ENCODE data around the gene LRP4.
A peak's percentile ranks its signal among the peaks of the same experiment; 100 is the strongest.

The LRP4 gene

DNA sequence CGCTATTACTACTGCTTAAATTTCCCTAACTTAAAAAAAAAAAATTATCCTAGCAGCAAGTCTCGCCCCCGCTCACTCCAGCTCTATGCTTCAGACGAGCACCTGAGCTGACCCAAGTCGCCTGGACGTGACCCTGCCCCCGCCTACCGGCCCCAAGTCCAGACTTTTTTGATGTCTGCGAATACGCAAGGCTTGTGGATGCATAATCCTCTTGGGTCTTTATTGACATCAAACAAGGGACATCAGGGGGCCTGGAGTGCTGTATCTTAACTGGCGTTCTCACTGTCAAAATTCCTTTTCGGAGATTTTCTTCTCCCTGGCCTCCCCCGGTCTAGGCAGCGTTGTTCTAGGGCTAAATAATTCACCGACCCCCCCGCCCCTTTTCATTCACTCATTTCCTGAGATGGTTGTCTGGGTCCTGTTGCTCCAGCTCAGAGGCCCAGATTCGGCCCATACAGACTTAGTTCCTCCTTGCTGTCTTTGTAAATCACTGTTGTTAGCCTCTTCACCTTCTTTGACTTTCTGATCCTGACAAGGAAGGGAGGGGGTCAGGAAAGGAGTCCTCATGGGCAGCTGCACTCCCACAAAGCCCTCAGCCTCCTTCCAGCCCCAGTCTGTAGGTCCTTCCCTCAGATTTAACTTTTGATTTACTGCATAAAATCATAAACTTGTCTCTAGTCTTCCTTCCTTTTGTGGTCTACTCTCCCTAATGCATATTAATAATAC, 601 bp upstream of the LRP4 start:
- no peak for DNase-seq (ENCODE audit: low spot score)

DNA sequence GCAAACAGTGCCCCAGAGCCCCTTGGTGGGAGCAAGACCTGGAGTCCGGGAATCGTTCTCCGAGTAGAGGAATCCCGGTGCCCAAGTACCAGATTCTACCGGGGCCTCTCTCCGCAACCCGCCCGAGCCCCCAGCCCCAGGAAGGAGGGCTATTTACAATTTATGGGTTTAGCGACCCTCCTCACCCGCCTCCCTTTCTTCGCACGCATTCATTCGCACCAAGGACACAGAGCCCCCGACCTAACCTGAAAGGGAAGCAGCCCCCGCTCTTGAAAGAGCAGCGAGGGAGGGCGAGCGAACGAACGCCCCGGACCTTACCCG, 628 bp downstream of the LRP4 start:
- no peak for DNase-seq (ENCODE audit: low spot score)

DNA sequence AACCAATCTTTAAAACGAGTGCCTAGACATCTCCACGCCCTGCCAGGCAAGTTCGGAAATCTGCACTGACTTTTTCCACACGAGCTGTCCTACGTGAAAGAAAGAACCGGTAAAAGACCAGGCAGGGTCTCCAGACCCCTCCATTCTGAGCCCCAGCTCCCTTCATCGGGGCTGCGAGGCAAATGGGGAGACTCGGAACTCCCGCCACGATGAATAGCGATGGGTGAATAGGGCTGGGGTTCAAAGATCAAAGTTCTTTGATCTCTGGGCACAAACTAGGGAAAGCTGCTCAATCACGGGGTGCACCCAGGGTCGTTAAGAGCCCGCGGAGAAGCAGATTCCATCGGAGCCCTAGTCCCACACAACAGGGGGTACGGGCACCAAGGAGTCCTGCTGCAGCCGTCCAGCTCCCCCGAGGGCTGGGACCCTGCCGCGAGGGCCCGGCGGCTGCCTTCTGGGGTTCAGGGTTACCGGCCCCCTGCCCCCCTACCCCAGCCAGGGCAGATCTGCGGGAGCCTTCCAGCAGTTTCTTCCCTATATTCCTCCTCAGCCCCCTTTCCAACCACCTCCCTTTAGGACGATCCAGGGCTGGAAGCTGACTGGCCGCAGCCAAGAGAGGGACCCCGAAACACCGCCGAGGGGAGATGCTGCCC, 1.1 kb downstream of the LRP4 start:
- DNase-seq (ENCODE audit: low spot score), result no peak

DNA sequence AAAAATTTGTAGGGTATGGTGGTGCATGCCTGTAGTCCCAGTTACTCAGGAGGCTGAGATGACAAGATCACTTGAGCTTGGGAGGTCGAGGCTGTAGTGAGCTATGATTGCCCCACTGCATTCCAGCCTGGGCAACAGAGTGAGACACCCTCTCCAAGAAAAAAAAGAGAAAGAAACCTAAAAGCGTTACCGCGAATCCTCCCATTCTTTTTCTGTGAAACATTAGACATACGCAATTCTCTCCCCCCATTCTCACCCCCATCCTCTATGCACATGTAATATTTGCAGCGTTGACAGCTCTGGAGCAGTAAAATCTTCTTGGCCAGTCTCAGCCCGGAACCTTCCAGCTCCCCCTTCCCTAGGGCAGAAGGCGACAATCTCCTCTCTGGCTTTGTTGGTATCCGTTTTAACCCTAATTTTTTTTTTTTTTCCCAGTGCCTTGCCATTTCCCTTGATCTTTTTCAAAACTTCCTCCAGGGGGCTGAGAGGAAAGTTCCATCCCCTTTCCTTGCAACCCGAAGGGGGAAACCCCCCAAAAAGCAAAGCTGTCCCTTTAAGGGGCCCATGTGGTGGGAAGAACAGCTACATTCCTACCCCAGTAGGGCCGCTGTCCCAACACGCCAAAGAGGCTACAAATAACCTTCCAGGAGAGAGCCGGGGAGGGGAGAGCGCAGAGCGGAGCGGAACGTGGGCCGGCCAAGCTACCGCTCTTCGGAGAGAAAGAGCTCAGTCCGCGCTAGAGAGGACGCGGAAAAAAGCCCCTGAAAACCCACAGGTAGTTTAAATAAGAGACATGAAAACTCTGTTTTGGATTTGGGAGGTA, 1.9 kb downstream of the LRP4 start:
- DNase-seq (ENCODE audit: low spot score), result peak; percentile 92

DNA sequence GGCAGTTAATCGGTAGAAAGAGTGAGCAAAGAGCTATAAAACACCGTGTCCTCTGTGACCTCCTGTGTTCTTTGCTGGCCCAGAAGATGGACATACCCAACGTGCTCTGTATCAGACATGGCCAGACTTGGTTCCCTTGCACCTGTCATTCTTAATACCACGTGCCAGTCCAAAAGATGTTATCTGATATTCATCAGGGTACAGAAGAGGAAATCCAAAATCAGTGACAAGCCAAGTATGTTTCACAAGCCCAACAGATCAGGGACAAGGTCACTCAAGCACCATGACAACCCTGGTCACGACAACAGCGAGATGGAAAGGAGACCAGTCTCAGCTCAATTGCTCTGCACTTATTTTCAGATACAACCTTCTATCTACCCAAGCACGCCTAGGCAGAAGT, 3.4 kb downstream of the LRP4 start:
- no peak for DNase-seq (ENCODE audit: low spot score)

DNA sequence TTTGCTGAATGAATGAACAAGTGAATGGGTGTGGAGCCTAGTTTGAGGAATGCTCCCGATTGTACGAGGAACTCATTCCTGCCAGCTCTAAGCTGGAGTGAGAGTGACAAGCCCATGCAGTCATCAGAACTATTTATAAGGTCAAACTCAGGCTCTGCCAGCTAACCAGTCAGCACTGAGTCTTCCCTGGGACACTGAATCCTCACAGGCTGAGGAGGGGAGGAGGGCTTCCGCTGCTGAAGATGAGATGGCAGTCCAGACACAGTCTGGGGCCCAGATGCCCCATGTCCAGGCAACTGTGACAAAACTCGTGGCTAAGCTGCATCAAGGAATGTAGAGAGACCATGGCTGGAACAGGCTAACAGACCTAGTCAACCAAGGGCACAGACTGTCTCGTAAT, 4.0 kb downstream of the LRP4 start:
- DNase-seq (ENCODE audit: low spot score), result no peak

DNA sequence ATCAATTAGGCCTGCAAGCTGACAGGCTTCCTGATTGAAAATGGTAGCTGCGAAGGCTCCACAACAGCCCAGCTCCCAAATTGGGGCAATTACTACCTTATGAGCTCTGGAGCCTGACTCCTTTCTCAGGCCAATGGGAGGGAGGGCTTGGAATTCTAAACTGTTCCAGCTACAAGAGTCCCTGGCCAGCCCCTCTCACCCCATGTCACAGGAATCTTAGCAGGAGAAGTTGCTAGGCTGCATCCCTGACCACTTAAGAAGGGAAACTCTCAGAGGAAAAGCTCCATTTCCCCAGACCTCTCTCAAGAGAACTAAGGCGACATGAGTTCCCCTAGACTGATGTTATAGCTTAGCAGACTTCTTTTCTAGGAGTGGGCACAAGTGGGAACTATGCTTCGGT, 4.9 kb downstream of the LRP4 start:
- no peak for DNase-seq (ENCODE audit: low spot score)

DNA sequence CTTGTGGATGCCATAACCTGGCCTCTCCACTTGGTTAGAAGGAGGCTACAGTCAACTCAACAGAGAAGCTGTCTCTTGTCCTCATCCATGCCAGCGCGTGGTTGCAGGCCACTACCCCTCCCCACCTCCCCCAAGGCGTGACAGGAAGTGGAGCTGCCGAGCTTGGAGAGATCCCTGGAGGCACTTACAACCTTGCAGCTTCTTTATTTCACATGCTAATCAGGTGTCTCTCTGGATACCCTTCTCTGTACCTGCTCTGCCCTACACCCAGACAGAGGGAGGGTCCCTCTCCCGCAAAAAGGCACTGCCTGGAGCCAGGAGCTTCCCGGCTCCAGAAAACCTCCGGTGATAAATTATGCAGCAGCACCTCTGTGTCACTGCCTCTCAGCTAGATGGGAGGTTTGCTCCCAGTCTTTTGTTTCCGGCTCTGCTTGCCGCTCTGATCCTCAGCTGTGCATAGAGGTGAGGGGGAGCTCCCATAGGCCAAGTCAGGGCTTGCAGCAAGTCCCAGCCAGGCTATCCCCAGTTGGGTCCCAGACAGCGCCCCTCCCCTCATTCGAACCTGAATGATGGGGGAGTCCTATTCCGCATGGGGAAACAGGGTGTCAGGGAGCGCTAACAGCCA, 5.7 kb downstream of the LRP4 start:
- DNase-seq (ENCODE audit: low spot score), result no peak

DNA sequence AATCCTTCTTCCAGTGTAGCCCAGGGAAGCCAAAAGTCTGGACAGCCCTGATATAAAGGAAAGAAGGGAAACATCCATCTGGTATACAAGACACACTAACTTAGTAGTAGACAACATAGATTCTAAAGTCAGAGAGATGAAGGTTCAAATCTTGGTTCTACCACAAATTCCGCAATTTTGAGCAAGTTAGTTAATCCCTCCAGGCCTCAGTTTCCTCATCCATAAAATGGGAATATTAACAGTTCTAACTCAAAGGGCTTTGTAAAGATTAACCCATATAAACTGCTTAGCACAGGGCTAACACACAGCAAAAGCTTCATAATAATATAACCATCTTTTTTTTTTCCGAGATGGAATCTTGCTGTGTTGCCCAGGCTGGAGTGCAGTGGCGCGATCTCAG, 10.7 kb downstream of the LRP4 start:
- no peak for DNase-seq (ENCODE audit: low spot score)

DNA sequence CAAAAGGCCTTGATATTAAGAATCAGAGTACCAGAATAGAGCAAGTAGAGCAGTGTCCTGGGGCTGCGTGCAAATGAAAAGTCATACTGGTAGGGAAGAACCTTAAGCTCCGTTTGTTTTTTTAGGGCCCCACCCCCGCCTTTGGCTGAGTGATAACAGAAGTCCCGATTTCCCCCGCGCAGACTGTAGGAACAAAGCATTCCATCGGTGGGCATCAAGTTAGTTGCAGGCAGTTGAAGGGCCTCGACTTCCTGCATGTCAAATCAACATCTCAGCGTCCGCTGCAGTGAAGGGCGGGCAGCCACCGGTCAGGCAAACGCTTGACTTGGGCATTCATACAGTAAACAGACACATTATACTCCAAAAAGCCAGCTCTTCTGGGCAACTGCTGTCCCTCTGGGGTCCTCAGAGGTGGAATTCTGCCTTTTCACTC, 11.7 kb downstream of the LRP4 start:
- no peak for DNase-seq (ENCODE audit: low spot score)

DNA sequence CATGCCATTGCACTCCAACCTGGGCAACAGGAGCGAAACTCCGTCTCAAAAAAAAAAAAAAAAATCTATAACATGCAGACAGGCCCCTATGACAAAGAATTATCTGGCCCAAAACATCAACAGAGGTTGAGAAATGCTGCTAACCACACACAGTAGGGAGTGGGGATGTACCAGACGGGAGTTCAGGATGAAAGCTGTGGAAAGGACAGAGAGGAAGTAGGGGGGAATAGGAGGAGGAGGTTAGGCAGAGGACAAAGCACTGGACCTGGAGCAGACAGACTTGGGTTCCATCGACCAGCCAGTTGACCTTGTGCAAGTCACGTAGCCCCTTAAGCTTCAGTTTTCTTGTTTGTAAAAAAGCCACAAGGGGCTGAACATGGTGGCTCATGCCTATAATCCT, 12.5 kb downstream of the LRP4 start:
- DNase-seq (ENCODE audit: low spot score), result no peak

DNA sequence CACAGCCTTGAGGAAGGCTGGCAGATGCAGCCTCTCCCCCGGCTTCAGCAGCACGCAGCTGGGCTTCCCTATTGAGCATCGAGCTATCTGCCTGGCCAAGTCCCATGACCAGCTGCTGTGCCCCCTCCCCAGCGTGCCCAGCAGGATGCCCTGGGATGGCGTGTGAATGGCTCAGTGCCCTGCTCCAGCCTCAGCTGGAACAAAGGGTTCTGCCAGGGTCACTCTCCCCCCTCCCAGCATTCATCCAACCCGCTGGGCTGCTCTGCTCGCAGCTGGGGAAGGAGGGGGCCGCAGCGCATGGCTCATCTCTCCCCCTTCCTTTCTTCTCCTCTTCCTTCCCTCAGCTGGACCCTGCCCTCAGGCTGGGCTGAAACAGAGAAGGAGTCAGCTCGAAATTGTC, 14.5 kb downstream of the LRP4 start:
- DNase-seq (ENCODE audit: low spot score), result no peak

DNA sequence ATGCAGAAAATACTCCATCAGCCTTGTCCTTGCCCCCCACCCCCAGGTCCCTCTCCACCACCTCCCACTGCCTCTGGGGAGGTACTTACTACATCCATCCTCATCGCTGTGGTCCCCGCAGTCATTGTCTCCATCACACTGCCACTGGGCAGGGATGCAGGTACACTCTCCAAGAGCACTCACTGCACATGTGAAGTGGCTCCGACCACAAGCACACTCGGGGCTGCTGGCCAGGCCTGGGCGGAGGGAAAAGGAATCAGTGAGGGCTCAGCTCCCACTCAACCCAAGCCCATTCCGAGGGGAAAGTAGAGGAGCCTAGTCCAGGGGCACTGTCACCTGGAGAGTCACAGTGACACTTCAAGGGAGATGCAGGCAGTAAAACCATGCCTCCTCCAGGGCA, 15.7 kb downstream of the LRP4 start:
- DNase-seq (ENCODE audit: low spot score), result no peak

DNA sequence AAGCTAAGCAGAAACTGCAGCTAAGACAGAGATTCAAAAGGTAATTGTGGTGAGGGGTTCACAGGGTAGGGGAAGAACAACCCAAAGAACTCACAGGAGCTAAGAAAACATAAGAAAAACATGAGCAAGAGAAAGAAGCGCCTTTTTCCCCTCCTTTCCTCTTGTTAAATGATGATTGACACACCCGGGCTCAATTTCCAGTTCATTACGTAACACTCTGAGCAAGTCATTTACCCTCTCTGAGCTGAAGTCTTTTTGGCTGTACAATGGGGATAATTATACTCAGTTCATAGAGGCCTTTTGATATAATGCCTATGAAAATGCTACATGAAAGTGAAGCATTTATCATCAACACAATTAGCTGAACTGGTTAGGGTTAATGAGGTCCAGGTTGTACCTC, 17.2 kb downstream of the LRP4 start:
- no peak for DNase-seq (ENCODE audit: low spot score)

DNA sequence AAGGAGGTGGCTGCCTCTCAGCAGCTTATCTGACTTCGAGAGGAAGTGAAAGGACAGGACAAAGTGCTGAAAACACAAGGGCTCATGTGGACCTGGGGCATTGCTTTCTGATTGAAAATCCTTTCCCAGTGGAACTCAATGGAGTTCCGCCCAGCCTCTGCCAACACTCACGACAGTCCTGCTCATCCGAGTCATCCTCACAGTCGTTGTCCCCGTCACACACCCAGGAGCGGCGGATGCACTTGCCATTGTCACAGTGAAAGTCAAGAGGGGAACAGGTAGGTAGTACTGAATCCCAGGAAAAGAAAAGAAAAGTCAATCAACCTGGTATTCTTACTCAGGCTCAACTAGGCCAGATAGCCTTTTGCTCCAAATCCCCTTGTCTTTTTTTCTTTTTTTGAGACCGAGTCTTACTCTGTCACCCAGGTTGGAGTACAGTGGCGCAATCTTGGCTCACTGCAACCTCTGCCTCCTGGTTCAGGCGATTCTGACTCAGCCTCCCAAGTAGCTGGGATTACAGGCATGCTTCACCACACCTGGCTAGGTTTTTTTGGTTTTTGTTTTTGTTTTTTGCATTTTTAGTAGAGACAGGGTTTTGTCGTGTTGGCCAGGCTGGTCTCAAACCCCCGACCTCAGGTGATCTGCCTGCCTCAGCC, 18.1 kb downstream of the LRP4 start:
- DNase-seq (ENCODE audit: low spot score), result no peak

DNA sequence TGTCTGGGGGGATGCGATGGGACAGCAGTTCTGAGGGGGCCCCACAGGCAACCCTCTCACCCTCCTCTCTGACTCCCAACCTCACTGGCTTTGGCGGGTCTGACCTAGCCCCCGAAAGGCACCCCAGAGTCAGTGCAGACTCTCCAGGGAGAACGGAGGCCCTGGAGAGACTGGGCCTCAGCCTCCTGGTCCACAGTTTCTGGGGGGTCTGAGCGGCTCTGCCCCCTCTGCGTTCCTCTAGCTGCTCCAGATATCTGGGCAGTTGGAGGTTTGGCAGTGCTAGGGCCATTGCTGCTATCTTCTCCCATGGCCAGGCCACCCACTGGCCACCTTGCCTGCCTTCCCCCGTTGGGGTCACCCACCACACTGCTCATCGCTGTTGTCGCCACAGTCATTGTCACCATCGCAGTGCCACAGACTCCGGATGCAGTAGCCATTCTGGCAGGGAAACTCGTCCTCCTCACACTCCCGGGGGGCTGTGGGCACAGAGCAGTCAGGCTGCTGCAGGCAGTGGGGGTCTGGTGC, 18.8 kb downstream of the LRP4 start:
- DNase-seq (ENCODE audit: low spot score), result no peak

DNA sequence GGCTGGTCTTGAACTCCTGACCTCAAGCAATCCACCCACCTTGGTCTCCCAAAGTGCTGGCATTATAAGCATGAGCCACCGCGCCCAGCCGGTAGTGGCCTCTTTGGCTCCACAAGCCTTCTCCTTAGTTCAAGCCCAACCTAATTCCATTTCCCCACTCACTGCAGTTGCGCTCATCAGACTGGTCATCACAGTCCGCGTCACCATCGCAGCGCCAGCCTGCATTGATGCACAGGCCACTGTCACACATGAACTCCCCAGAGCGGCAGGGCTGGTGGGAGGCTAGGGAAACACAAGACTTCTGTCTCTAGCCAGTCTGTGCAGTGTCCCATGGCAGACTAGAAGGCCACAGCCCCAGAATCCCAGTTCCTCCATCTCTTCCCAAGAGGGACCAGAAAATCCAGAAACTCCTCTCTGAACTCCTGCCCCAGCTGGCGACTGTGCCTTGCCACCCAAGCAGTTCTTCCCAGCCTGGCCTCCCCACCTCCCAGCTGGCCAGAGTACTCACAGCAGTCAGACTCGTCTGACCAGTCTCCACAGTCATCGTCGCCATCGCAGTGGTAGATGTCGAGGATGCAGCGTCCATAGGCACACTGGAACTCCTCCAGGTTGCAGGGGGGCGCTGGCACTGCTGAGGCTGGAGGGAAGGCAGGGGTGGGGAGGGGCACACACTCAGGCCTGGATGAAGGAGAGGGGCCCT, 19.8 kb downstream of the LRP4 start:
- no peak for DNase-seq (ENCODE audit: low spot score)

DNA sequence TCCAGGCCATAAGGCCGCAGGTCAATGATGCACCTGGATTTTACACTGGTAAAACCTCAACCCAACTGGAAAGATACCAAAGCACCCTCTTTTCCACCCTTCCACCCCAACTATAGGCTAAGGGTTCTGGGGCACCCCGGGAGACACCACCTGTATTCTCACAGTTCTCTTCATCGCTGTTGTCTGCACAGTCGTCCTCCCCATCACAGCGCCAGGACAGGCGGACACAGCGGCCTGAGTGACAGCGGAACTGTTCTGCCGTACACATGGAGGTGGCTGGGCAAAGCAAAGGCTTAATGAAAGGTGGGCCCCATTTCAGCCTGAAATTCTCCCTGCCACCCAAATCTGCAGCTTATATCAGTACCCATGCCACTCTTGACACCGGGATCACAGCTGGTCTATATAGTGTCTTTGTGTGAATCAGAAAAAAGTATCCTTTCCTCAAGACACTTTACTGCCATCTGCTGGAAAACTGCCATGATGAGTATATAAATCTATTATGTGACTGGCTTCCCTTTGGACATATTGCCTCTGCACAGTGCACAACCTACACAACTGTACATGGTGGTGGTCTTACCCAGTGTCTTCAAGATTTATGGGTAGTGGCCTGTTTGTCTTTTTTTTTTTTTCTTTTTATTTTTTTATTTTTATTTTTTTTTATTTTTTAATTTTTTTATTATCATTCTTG, 21.5 kb downstream of the LRP4 start:
- DNase-seq (ENCODE audit: low spot score), result peak; percentile 53

DNA sequence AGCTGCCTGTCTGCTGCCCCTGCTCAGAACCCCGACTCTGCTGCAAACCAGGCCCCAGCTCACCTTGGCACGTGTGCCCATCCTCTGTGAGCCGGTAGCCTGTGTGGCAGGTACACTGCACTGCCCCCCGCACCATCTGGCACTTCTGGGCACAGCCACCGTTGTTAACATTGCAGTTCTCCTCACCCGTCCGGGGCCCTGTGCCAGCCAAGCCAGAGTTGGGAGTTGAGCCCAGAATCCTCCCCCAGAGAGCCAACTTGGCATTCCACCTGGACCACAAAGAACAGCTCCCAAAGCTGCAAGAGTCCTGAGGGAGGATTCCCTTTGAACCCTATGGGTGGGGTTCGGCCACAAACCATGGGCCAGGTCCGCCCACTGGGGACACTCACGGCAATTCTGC, 22.5 kb downstream of the LRP4 start:
- DNase-seq (ENCODE audit: low spot score), result no peak

DNA sequence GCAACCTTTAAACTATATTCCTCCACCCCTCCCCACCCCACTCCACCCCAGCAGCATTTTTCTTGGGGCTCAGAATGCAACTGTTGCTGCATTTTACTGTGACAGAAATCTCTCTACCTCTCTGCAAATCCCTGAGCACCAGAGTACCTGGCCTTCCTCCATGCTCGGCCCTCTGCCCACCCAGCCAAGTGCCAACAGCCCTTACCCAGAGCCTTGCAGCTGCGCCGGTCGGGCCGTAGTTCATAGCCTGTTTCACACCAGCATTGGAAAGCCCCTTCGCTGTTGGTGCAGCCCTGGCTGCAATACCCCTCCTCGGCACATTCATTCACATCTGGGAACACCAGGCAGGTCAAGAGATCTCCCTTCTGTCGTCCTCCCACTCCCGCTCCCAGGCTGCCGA, 23.4 kb downstream of the LRP4 start:
- no peak for DNase-seq (ENCODE audit: low spot score)

DNA sequence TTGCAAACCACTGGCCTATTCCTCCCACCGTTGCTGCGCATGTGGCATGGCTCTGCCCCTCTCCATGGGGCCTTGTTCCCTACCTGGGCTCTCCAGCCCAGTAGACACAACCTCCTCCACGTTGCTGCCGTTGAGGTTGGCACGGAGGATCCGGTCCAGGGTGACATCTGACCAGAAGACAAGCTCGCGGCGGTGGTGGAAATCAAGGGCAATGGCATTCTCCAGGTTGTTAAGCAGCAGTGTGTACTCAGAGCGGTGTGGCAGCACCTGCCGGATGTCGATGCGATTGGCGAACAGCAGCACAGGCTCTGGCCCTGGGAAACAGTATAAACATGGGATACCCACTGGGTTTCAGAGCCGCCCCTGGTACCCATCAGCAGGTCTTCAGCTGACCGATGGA, 23.8 kb downstream of the LRP4 start:
- DNase-seq (ENCODE audit: low spot score), result no peak

All from HuH-7 (cell line).